Natural killer cell (primary cell): ENCODE data around the gene CDKN3. TPM values are rescaled to one million over a fixed set of nuclear protein-coding genes. Genes with fewer than 3 reads are reported as not detected.
"Not testable (repeated sequence)": the region's sequence is repeated elsewhere in the genome, so short reads cannot be mapped to it uniquely, and the experiment has no call there.

ENCODE experiments used
- ATAC-seq, 3 donors: fragments of 150-1000 bp in 2 of 3; fragments of 200-7000 bp in 1 of 3; cut with Tn5 transposase; 1 replicate in 1 of 3; 2 replicates in 2 of 3; pipeline ENCODE4 v1.10.0; 2021; ENCODE audit warnings: mild to moderate bottlenecking in 2 of 3, moderate library complexity in 2 of 3
- DNase-seq, 2 donors: peaks; one replicate each; pipeline versions ENCODE4 v3.0.0 to v3.0.0-alpha.2; 2013 to 2021; ENCODE audit warnings: mixed read lengths in 1 of 2
- H3K27ac ChIP-seq: one replicate; pipeline ENCODE4 v1.5.1; 2013; ENCODE audit warnings: mild to moderate bottlenecking, low read length
- H3K27me3 ChIP-seq: one replicate; pipeline ENCODE4 v1.6.1; 2013; ENCODE audit warnings: low read length; ENCODE audit not compliant: control insufficient read depth, insufficient read depth
- H3K36me3 ChIP-seq: one replicate; pipeline ENCODE4 v1.6.1; 2013; ENCODE audit warnings: low read length; ENCODE audit not compliant: control insufficient read depth, insufficient read depth
- H3K4me1 ChIP-seq: one replicate; pipeline ENCODE4 v1.6.1; 2013; ENCODE audit warnings: low read length; ENCODE audit not compliant: control insufficient read depth, insufficient read depth
- H3K4me3 ChIP-seq: one replicate; pipeline ENCODE4 v1.5.1; 2013; ENCODE audit warnings: low read length
- H3K9me3 ChIP-seq: one replicate; pipeline ENCODE4 v1.6.1; 2013; ENCODE audit warnings: low read length; ENCODE audit not compliant: control insufficient read depth, insufficient read depth
- H3K27ac Mint-ChIP-seq, 2 donors: one replicate each; pipeline ENCODE4 v1.8.0; 2022; ENCODE audit warnings: mild to moderate bottlenecking in 2 of 2, mixed read lengths in 2 of 2, moderate library complexity in 1 of 2
- H3K27me3 Mint-ChIP-seq, 2 donors: one replicate each; pipeline ENCODE4 v1.8.0; 2022; ENCODE audit warnings: low read depth in 2 of 2, mixed read lengths in 2 of 2
- H3K36me3 Mint-ChIP-seq: one replicate; pipeline ENCODE4 v1.8.0; 2022; ENCODE audit warnings: mixed read lengths
- H3K4me1 Mint-ChIP-seq, 2 donors: one replicate each; pipeline ENCODE4 v1.8.0; 2022; ENCODE audit warnings: mixed read lengths in 2 of 2
- H3K4me3 Mint-ChIP-seq: one replicate; pipeline ENCODE4 v1.8.0; 2022; ENCODE audit warnings: mild to moderate bottlenecking, moderate library complexity, mixed read lengths
- H3K9me3 Mint-ChIP-seq, 2 donors: one replicate each; pipeline ENCODE4 v1.8.0; 2022; ENCODE audit warnings: mixed read lengths in 2 of 2
- CTCF ChIP-seq: fragments of 200-600 bp; IDR thresholded peaks from one replicate; pipeline ENCODE4 v1.8.0; 2022; ENCODE audit warnings: antibody characterized with exemption
- WGBS: methylation state at CpG from one replicate; pipeline ENCODE4 v1.1.7; 2013; ENCODE audit warnings: missing lambda C conversion rate; ENCODE audit not compliant: insufficient coverage; 5-methylcytosine and 5-hydroxymethylcytosine counted together
- intact Hi-C: fragments of 100-400 bp; cut with micrococcal nuclease; formaldehyde crosslinking; loops from one replicate; pipeline ENCODE4 v1.14.2; 2022
- total RNA-seq, 4 donors: library from RNA; stranded (reverse); fragments of 120-200 nt in 1 of 4; gene quantifications; one replicate each; pipeline versions ENCODE4 v1.2.3 to v1.2.4, GENCODE V29; 2013 to 2022

Gene CDKN3
- total RNA-seq, 3 donors from 2014 or later (not counting 1 experiment from before 2014, with no cell fraction given) = 0.89 to 3.0 (median 1.8) TPM

- H3K27me3 Mint-ChIP-seq = peaks cover 0 to 5% of the 10 kb centered on the region in 2 donors
- ATAC-seq (no peak), DNase-seq (no peak)
- no peak for TF ChIP-seq CTCF
- H3K36me3 ChIP-seq = no peaks in the 10 kb centered on the region
- intact Hi-C loops = no loop called here
- no peak overlapping the region for H3K27ac ChIP-seq
- no peaks in the 10 kb centered on the region for H3K4me1 Mint-ChIP-seq
- peaks cover 6% of the 10 kb centered on the region for H3K9me3 ChIP-seq
- H3K4me1 ChIP-seq = peaks cover 3% of the 10 kb centered on the region
- no peak overlapping the region for H3K4me3 ChIP-seq
- no peaks in the 10 kb centered on the region for H3K27me3 ChIP-seq
- H3K36me3 Mint-ChIP-seq = no peaks in the 10 kb centered on the region
- H3K9me3 Mint-ChIP-seq = no peaks in the 10 kb centered on the region
- no peak overlapping the region for H3K27ac Mint-ChIP-seq
- H3K4me3 Mint-ChIP-seq = no peak overlapping the region
- WGBS = 86% methylated on average over 1 of the region's 1 CpG
Observed at GRCh38 chr14:54455363-54455762, 58.6 kb downstream of the CDKN3 start.

- H3K27ac Mint-ChIP-seq, intact Hi-C loops, H3K4me1 Mint-ChIP-seq, H3K36me3 Mint-ChIP-seq, H3K9me3 Mint-ChIP-seq, H3K36me3 ChIP-seq, H3K4me1 ChIP-seq, H3K9me3 ChIP-seq, H3K27me3 Mint-ChIP-seq, H3K27ac ChIP-seq, ATAC-seq, H3K4me3 ChIP-seq, DNase-seq, H3K27me3 ChIP-seq, H3K4me3 Mint-ChIP-seq: not testable (repeated sequence)
- 100% methylated on average over 1 of the region's 1 CpG for WGBS
Observed at GRCh38 chr14:54456820-54457608, 60.2 kb downstream of the CDKN3 start.

- H3K36me3 ChIP-seq = no peaks in the 10 kb centered on the region
- H3K4me1 Mint-ChIP-seq = no peaks in the 10 kb centered on the region
- no peaks in the 10 kb centered on the region for H3K36me3 Mint-ChIP-seq
- H3K27me3 Mint-ChIP-seq = peaks cover 0 to 5% of the 10 kb centered on the region in 2 donors
- intact Hi-C loops = no loop called here
- no peaks in the 10 kb centered on the region for H3K4me1 ChIP-seq
- 96% methylated on average over 3 of the region's 3 CpGs for WGBS
- no peak for DNase-seq
- no peaks in the 10 kb centered on the region for H3K9me3 Mint-ChIP-seq
- H3K27ac Mint-ChIP-seq = no peak overlapping the region
- H3K4me3 Mint-ChIP-seq = no peak overlapping the region
- ATAC-seq = no peak
- H3K4me3 ChIP-seq = no peak overlapping the region
- no peak for TF ChIP-seq CTCF
- peaks cover 6% of the 10 kb centered on the region for H3K9me3 ChIP-seq
- H3K27me3 ChIP-seq = no peaks in the 10 kb centered on the region
- H3K27ac ChIP-seq = no peak overlapping the region
Observed at GRCh38 chr14:54457609-54457996, 60.8 kb downstream of the CDKN3 start.

GRCh38 chr14:54458536-54458935, 61.7 kb downstream of the CDKN3 start:
- H3K36me3 ChIP-seq, H3K4me3 Mint-ChIP-seq, H3K9me3 ChIP-seq, ATAC-seq, DNase-seq, H3K27me3 Mint-ChIP-seq, H3K4me1 ChIP-seq, H3K4me3 ChIP-seq, H3K36me3 Mint-ChIP-seq, H3K27ac Mint-ChIP-seq, H3K27me3 ChIP-seq, H3K27ac ChIP-seq, intact Hi-C loops, H3K4me1 Mint-ChIP-seq, H3K9me3 Mint-ChIP-seq: not testable (repeated sequence)
